GM12892 (cell line): ENCODE data around the gene CCL28.

Experiments used
- POLR2A ChIP-seq: IDR thresholded peaks from 2 replicates; pipeline ENCODE4 v1.6.1; 2011; ENCODE audit warnings: low read depth, low read length, control low read depth
- POLR2AphosphoS5 ChIP-seq: IDR thresholded peaks from 2 replicates; pipeline ENCODE4 v1.6.1; 2011; ENCODE audit warnings: low read depth, low read length, control low read depth

GRCh38 chr5:43335681-43336080 lies 76.5 kb downstream of the CCL28 start:
- TF ChIP-seq POLR2AphosphoS5 (no peak), POLR2A (no peak)
